Measurements from ENCODE around the gene BCAR3.

GRCh38 chr1:93616221-93616995 lies 65.2 kb downstream of the BCAR3 start:
- TF ChIP-seq CTCF (IDR thresholded peaks at IDR 0.05) (no peak), POLR2A (IDR thresholded peaks at IDR 0.05) (no peak)
